Motor neuron (in vitro differentiated cells): Measurements from ENCODE around the gene NGB. TPM values are rescaled to one million over a fixed set of nuclear protein-coding genes. Genes with fewer than 3 reads are reported as not detected.
A peak's percentile ranks its signal among the peaks of the same experiment; 100 is the strongest.
"Not testable (repeated sequence)": the region's sequence is repeated elsewhere in the genome, so short reads cannot be mapped to it uniquely, and the experiment has no call there.

ENCODE experiments used
- ATAC-seq, 8 experiments: fragments of 200-7000 bp; cut with Tn5 transposase; replicated peaks in 6 of 8; 2 replicates each; pipeline ENCODE4 v1.8.0; 2021; ENCODE audit warnings: mild to moderate bottlenecking in 8 of 8, moderate library complexity in 8 of 8
- H3K27ac ChIP-seq, 2 donors: fragments of 250-450 bp; sonication (Bioruptor Pico); 2 replicates each; pipeline ENCODE4 v1.9.0; 2021; ENCODE audit warnings: antibody characterized with exemption in 2 of 2, mild to moderate bottlenecking in 2 of 2, moderate library complexity in 1 of 2
- H3K4me1 ChIP-seq, 2 donors: fragments of 250-450 bp; sonication (Bioruptor Pico); replicated peaks in 1 of 2; 2 replicates each; pipeline ENCODE4 v1.6.1; 2021; ENCODE audit warnings: antibody characterized with exemption in 2 of 2, mild to moderate bottlenecking in 2 of 2, moderate library complexity in 1 of 2
- H3K4me3 ChIP-seq, 5 donors: fragments of 250-450 bp; sonication (Bioruptor Pico); 2 replicates each; pipeline ENCODE4 v1.9.0; 2021; ENCODE audit warnings: antibody characterized with exemption in 5 of 5, mild to moderate bottlenecking in 5 of 5, moderate library complexity in 4 of 5
- WGBS, 10 experiments: fragments of 450-650 bp; shearing (Covaris generic); methylation state at CpG; one replicate each; pipeline ENCODE4 v1.0.0; 2022; 5-methylcytosine and 5-hydroxymethylcytosine counted together
- in situ Hi-C, 9 experiments: fragments of 400-800 bp; cut with MboI; loops; one replicate each; pipeline ENCODE4 v1.15.0; 2021; ENCODE audit warnings: low sequenced_read_pairs in 9 of 9, low pct_unique_long_range_greater_than_20kb in 2 of 9; ENCODE audit not compliant: unreplicated experiment in 9 of 9
- total RNA-seq, 8 experiments: library from RNA; unstranded; fragments of 300-600 nt; gene quantifications; 2 replicates each; pipeline versions ENCODE4 v1.2.3 to v1.2.4, GENCODE V29; 2022

The NGB gene
- total RNA-seq, 8 experiments from 2014 or later, result 0.09 to 0.85 (median 0.35) TPM; not detected in 1

- WGBS, 10 experiments, result 80 to 100% (median 100%) methylated on average over 1 to 5 of the region's 5 CpGs; no CpG with 5 or more reads in 3 of the 10 experiments
- Histone ChIP-seq H3K4me3 (no peak overlapping the region), H3K4me1 (peaks cover 5 to 10% of the 10 kb centered on the region in 2 donors), H3K27ac (no peak overlapping the region)
- no peak for ATAC-seq
- in situ Hi-C loops, result no loop called here
Observed at GRCh38 chr14:77286576-77286975, 15.6 kb upstream of the NGB start.

GRCh38 chr14:77284466-77284865, 13.5 kb upstream of the NGB start:
- Histone ChIP-seq H3K4me3 (no peak overlapping the region), H3K4me1 (peaks cover 5 to 11% of the 10 kb centered on the region in 2 donors), H3K27ac (no peak overlapping the region)
- ATAC-seq, result no peak
- in situ Hi-C loops, result no loop called here
- WGBS, 10 experiments, result 67 to 100% (median 100%) methylated on average over 1 of the region's 5 CpGs; no CpG with 5 or more reads in 5 of the 10 experiments

- H3K4me3 ChIP-seq, result no peak overlapping the region
- 40 to 81% (median 80%) methylated on average over 2 to 4 of the region's 4 CpGs; no CpG with 5 or more reads in 6 of the 10 experiments for WGBS, 10 experiments
- H3K4me1 ChIP-seq, result peaks cover 5 to 11% of the 10 kb centered on the region in 2 donors
- no peak for ATAC-seq
- no peak overlapping the region for H3K27ac ChIP-seq
- in situ Hi-C loops, result no loop called here
Observed at GRCh38 chr14:77284066-77284465, 13.1 kb upstream of the NGB start.

DNA sequence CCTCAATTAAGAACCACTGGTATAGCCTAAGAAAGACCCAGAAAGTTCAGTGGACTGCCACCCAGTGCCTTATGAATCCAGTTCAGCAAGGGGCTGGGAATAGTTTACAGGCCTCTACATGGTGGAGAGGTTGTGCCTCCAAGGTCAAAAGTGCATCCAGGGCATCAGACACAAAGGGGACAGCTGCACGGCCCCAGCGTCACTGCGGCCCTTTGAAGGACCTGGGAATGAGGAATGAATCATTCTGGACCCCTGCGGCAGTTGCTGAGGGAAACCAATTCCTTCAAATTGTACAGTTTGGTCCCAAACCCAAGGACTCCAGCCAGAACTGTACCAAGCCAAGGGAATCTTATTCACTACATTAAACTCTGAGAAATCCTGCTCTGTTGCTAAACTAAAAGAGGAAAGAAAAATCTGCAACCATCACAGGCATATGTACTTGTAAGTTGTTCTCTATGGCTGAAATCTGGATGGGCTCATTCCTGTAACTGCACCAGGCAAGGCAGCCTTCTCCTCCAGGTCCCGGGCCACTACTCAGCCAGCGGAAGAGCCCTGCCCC, 10.9 kb upstream of the NGB start:
- WGBS, 10 experiments, result 29 to 100% (median 52%) methylated on average over 1 to 3 of the region's 6 CpGs; no CpG with 5 or more reads in 6 of the 10 experiments
- H3K4me1 ChIP-seq, result peaks cover 5 to 11% of the 10 kb centered on the region in 2 donors
- no peak overlapping the region for H3K4me3 ChIP-seq
- in situ Hi-C loops, result no loop called here
- peak in 1 of 8 experiments; percentile 25 for ATAC-seq
- H3K27ac ChIP-seq, result no peak overlapping the region

DNA sequence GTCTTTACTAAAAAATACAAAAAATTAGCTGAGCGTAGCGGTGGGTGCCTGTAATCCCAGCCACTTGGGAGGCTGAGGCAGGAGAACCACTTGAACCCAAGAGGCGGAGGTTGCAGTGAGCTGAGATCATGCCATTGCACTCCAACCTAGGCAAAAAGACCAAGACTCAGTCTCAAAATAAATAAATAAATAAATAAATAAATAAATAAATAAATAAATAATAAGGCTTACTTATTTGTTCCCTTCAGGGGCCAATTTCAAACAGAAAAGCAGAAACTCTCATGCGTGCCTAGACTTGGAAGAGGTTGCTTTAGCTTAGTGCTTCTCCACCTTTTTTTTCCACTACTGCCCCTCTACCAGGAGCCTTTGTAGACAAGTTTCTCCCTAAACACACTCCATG, 9.9 kb upstream of the NGB start:
- in situ Hi-C loops, H3K27ac ChIP-seq, H3K4me3 ChIP-seq, ATAC-seq: not testable (repeated sequence)
- 94 to 100% (median 100%) methylated on average over 1 to 4 of the region's 4 CpGs; no CpG with 5 or more reads in 2 of the 10 experiments for WGBS, 10 experiments
- peaks cover 14 to 17% of the 10 kb centered on the region in 2 donors for H3K4me1 ChIP-seq

DNA sequence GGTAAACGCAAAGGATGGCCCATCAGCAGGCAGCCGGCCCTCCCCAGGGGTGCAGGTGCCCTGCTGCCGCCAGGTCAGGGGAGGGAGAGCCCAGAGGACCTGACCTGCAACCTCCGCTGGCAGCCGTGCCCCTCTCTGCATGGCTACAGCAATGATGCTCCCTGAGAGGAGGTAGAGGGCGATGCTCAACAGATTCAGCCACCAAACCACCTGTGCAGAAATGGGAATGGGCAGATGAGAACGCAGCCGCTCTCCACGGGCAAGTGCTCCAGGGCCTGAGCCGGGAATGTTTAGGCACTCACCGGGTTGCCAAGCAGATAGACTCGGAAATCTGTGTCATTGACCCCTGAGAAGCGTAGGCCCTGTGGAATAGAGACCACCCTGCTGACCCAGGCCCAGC, 8.7 kb upstream of the NGB start:
- Histone ChIP-seq H3K4me3 (no peak overlapping the region), H3K4me1 (peaks cover 26 to 29% of the 10 kb centered on the region in 2 donors), H3K27ac (no peak overlapping the region)
- in situ Hi-C loops, result no loop called here
- ATAC-seq, result no peak
- WGBS, 10 experiments, result 60 to 100% (median 90%) methylated on average over 1 to 4 of the region's 13 CpGs; no CpG with 5 or more reads in 3 of the 10 experiments

- no peak for ATAC-seq
- Histone ChIP-seq H3K27ac (no peak overlapping the region), H3K4me3 (no peak overlapping the region), H3K4me1 (peaks cover 29 to 32% of the 10 kb centered on the region in 2 donors)
- in situ Hi-C loops, result no loop called here
- WGBS, 10 experiments, result 80 to 100% (median 96%) methylated on average over 1 to 10 of the region's 14 CpGs; no CpG with 5 or more reads in 4 of the 10 experiments
Observed at GRCh38 chr14:77278461-77279230, 7.6 kb upstream of the NGB start.

DNA sequence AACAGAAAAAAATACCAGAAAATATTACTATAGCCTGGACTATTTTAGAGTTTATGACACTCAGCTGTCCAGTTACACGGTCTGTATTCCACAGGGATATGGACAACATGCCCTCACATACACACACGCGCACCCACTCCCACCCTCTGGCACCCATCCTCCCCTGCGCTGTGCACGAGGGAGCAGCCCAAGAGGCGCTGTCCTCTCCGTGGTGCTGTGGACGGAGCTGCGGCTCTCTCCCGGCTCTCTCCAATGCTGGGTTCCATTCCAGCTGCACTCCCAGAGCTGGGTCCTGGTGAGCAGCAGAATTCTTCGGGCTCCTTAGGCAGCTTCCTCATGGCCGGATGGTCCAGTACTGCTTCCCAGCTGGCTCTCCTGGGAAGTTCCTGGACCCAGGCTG, 6.0 kb upstream of the NGB start:
- peaks cover 23 to 30% of the 10 kb centered on the region in 2 donors for H3K4me1 ChIP-seq
- ATAC-seq, result no peak
- no peak overlapping the region for H3K4me3 ChIP-seq
- in situ Hi-C loops, result no loop called here
- WGBS, 10 experiments, result 20 to 100% (median 93%) methylated on average over 1 to 11 of the region's 12 CpGs; no CpG with 5 or more reads in 4 of the 10 experiments
- H3K27ac ChIP-seq, result no peak overlapping the region

DNA sequence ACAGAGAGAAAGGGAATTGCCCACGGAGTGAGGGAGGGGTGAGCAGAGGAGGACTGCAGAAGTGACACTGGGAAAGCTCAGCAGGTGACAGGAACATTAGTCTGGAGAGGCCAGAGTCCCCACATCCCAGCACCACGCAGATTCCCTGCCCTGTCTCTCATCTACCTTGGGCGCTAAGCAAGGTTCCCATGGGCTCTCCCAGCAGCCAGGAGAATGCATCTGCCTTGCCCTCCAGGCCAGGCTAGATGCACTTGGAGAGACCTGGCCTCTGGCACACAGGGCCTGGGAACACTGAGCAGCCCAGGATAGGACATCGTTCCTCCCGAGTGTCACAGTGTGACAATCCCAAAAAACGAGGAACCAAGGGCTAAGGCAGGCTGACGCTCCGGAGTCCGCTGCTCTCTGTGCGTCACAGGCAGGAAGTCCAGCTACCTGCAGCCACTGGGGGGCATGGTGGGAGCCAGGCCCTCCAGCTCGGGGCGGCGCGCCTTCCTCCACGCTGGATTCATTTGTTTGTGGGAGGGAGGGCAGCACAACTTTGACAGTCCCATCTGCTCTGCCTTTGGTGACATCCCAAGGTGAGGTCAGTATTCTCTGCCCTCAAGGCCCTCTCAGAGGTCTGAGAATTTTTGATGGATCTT, 5.4 kb upstream of the NGB start:
- H3K27ac ChIP-seq, result peak overlapping the region; percentile 50 to 65
- H3K4me1 ChIP-seq, result peaks cover 18 to 27% of the 10 kb centered on the region in 2 donors
- ATAC-seq, result peak in 3 of 8 experiments; percentile 5 to 11 (median 7)
- in situ Hi-C loops, result no loop called here
- no peak overlapping the region for H3K4me3 ChIP-seq
- 20 to 100% (median 80%) methylated on average over 1 to 4 of the region's 15 CpGs; no CpG with 5 or more reads in 2 of the 10 experiments for WGBS, 10 experiments

DNA sequence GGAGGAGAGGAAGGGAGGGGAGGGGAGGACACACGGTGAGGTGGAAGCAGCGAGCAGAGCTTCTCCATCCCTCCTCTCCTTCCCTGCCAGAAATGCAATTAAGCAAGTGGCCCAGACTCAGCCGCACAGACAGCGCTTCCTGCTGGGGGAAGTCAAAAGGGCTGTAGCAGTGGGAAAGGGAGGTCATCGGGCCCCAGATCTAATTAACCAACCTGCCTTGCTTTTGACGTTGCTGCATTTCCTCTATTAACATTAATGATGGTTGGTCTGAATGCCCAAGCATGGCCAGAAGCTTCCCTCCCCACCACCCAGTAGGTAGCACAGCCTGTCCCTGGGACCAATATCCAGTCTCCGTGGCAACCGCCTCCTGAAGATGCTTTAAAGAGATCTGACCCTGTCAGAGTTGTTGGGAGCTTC, 4.6 kb upstream of the NGB start:
- WGBS, 10 experiments, result 21 to 85% methylated on average over 2 to 4 of the region's 8 CpGs; no CpG with 5 or more reads in 8 of the 10 experiments
- in situ Hi-C loops, result no loop called here
- H3K27ac ChIP-seq, result peak overlapping the region; percentile 65 to 69
- peaks cover 25 to 27% of the 10 kb centered on the region in 2 donors for H3K4me1 ChIP-seq
- H3K4me3 ChIP-seq, result no peak overlapping the region
- peak in 6 of 8 experiments; percentile 23 to 89 (median 82) for ATAC-seq

- H3K27ac ChIP-seq, result peak overlapping the region; percentile 65 to 69
- peaks cover 26 to 27% of the 10 kb centered on the region in 2 donors for H3K4me1 ChIP-seq
- in situ Hi-C loops, result no loop called here
- WGBS, 10 experiments, result 0 to 100% (median 63%) methylated on average over 1 to 4 of the region's 5 CpGs; no CpG with 5 or more reads in 4 of the 10 experiments
- H3K4me3 ChIP-seq, result no peak overlapping the region
- ATAC-seq, result peak in 1 of 8 experiments; percentile 7
Observed at GRCh38 chr14:77275041-77275580, 4.1 kb upstream of the NGB start.

- in situ Hi-C loops, result no loop called here
- WGBS, 10 experiments, result 59 to 100% methylated on average over 1 to 4 of the region's 4 CpGs; no CpG with 5 or more reads in 8 of the 10 experiments
- peaks cover 26 to 27% of the 10 kb centered on the region in 2 donors for H3K4me1 ChIP-seq
- no peak overlapping the region for H3K27ac ChIP-seq
- H3K4me3 ChIP-seq, result no peak overlapping the region
- ATAC-seq, result no peak
Observed at GRCh38 chr14:77273796-77274195, 2.8 kb upstream of the NGB start.

DNA sequence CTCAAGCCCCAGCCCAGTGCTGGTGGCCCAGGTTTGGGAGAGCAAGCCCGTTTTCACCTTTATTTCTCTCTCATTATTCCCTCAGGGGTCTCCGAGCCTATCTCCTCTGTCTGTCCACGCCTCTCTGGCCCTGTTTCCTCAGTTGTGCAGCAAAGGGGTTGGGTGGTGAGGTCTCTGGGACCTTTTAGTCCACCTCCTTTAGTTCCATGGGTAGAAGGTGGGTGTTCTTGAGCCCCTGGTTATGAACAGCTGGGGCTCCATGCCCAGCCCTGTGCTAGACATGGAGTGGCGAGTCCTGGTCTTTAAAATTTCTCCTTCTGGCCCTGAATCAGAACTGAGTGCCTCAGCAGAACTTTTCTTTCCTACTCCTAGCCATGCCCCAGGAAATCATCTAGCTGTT, 1.3 kb upstream of the NGB start:
- H3K27ac ChIP-seq, result no peak overlapping the region
- in situ Hi-C loops, result no loop called here
- H3K4me1 ChIP-seq, result peaks cover 26 to 27% of the 10 kb centered on the region in 2 donors
- 40 to 100% (median 67%) methylated on average over 1 to 3 of the region's 4 CpGs; no CpG with 5 or more reads in 4 of the 10 experiments for WGBS, 10 experiments
- no peak for ATAC-seq
- H3K4me3 ChIP-seq, result no peak overlapping the region
